Gastrocnemius medialis (tissue), 4 donors: ENCODE results near the gene TDO2. TPM values are rescaled to one million over a fixed set of nuclear protein-coding genes. Genes with fewer than 3 reads are reported as not detected.

Source experiments
- ATAC-seq, 2 donors: fragments of 150-250 bp; one replicate each; pipeline ENCODE4 v1.9.1; 2016
- DNase-seq, 2 donors: peaks; one replicate each; pipeline ENCODE4 v3.0.0-alpha.2; 2019
- H3K27ac ChIP-seq, 4 donors: fragments of 200-600 bp; sonication (generic); 1 replicate in 1 of 4; 2 replicates in 3 of 4; pipeline ENCODE4 v1.5.1; 2016 to 2018; ENCODE audit warnings: mild to moderate bottlenecking in 2 of 4, moderate library complexity in 1 of 4
- H3K27me3 ChIP-seq, 3 donors: fragments of 200-600 bp; sonication (generic) in 2 of 3; 1 replicate in 1 of 3; 2 replicates in 2 of 3; pipeline versions ENCODE4 v1.5.1 to v1.6.0; 2016 to 2019; ENCODE audit warnings: mild to moderate bottlenecking in 1 of 3, moderate library complexity in 1 of 3
- H3K36me3 ChIP-seq, 2 donors: fragments of 200-600 bp; sonication (generic) in 1 of 2; one replicate each; pipeline ENCODE4 v1.5.1; 2017 to 2018
- H3K4me1 ChIP-seq, 2 donors: fragments of 200-600 bp; sonication (generic) in 1 of 2; one replicate each; pipeline ENCODE4 v1.5.1; 2016 to 2017; ENCODE audit warnings: mild to moderate bottlenecking in 2 of 2
- H3K4me3 ChIP-seq, 4 donors: fragments of 200-600 bp; sonication (generic) in 3 of 4; 1 replicate in 1 of 4; 2 replicates in 3 of 4; pipeline ENCODE4 v1.5.1; 2016 to 2019; ENCODE audit warnings: mild to moderate bottlenecking in 2 of 4
- H3K9me3 ChIP-seq, 3 donors: fragments of 200-600 bp; sonication (generic) in 2 of 3; 1 replicate in 1 of 3; 2 replicates in 2 of 3; pipeline ENCODE4 v1.5.1; 2016 to 2019
- CTCF ChIP-seq, 5 experiments: fragments of 450-650 bp in 3 of 5; fragments of 200-600 bp in 2 of 5; sonication (generic) in 2 of 5; IDR thresholded peaks in 4 of 5; conservative IDR thresholded peaks in 1 of 5; 1 replicate in 4 of 5; 2 replicates in 1 of 5; pipeline ENCODE4 v1.5.1; 2016 to 2019; ENCODE audit warnings: antibody characterized with exemption in 5 of 5, mild to moderate bottlenecking in 3 of 5, moderate library complexity in 3 of 5
- POLR2A ChIP-seq, 2 donors: fragments of 450-650 bp; IDR thresholded peaks; one replicate each; pipeline ENCODE4 v1.6.1; 2017; ENCODE audit warnings: antibody characterized with exemption in 2 of 2, mild to moderate bottlenecking in 2 of 2, moderate library complexity in 2 of 2
- in situ Hi-C, 4 donors: fragments of 200-750 bp; cut with MboI; loops; one replicate each; pipeline versions ENCODE4 v1.15.0 to v1.8.0; 2017; ENCODE audit warnings: low sequenced_read_pairs in 4 of 4
- intact Hi-C: fragments of 100-400 bp; cut with DNase I; formaldehyde crosslinking; loops from one replicate; pipeline ENCODE4 v1.15.1; 2023; ENCODE audit warnings: low total_unique reads
- total RNA-seq, 4 donors: library from RNA; depleted of rRNA; stranded (reverse); fragments of >200 nt; gene quantifications; one replicate each; pipeline versions ENCODE4 v1.1.0 to v1.2.3, GENCODE V29; 2016

The TDO2 gene
- total RNA-seq: 1 to 10 TPM in 1 of 4 donors, under 1 TPM in 1, not detected in 2; 0.62 to 2.0 TPM

DNA sequence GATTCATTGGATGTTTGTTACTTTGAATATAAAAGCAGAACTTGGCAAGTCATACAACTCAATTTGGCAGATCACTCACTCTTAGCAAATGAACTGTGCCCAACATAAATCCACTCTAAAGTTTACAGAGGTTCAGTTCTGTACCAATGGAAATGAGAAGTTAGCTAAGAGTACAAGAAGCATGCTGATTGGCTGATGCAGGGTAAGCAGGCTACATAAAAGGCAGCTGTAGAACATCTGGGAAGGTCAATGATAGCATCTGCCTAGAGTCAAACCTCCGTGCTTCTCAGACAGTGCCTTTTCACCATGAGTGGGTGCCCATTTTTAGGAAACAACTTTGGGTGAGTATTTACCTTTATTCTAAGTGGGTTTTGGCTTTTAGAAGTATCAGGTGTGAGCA is at the start of gene TDO2:
TSS of gene TDO2 (plus strand) at position 244 of the 400 bp plus-strand sequence. CDS start at position 307, 63 bp downstream.
- H3K27ac ChIP-seq: no peak within 1 kb of the TSS
- no peaks in the 10 kb centered on the region for H3K9me3 ChIP-seq
- H3K27me3 ChIP-seq: no peaks in the 10 kb centered on the region
- TF ChIP-seq CTCF (IDR thresholded peaks at IDR 0.05 in 4 of 5, conservative IDR thresholded peaks at IDR 0.05 in 1 of 5) (no peak), POLR2A (IDR thresholded peaks at IDR 0.05) (no peak)
- H3K4me3 ChIP-seq: no peak within 1 kb of the TSS
- DNase-seq: no peak
- no peak for ATAC-seq
- H3K36me3 ChIP-seq: no peaks in the 10 kb centered on the region
- intact Hi-C loops (no loop called here), in situ Hi-C loops (no loop called here)
- H3K4me1 ChIP-seq: peaks cover 0 to 7% of the 10 kb centered on the region in 2 donors

GRCh38 chr4:155854582-155855226 is 48.8 kb upstream of the TDO2 start:
- Histone ChIP-seq H3K4me1 (no peaks in the 10 kb centered on the region), H3K27me3 (no peaks in the 10 kb centered on the region), H3K9me3 (no peaks in the 10 kb centered on the region), H3K36me3 (no peaks in the 10 kb centered on the region), H3K27ac (no peak overlapping the region), H3K4me3 (no peak overlapping the region)
- ATAC-seq: no peak
- no peak for TF ChIP-seq CTCF (IDR thresholded peaks at IDR 0.05 in 4 of 5, conservative IDR thresholded peaks at IDR 0.05 in 1 of 5)
- TF ChIP-seq POLR2A (IDR thresholded peaks at IDR 0.05): no peak
- intact Hi-C loops: no loop called here
- in situ Hi-C loops: no loop called here
- no peak for DNase-seq

DNA sequence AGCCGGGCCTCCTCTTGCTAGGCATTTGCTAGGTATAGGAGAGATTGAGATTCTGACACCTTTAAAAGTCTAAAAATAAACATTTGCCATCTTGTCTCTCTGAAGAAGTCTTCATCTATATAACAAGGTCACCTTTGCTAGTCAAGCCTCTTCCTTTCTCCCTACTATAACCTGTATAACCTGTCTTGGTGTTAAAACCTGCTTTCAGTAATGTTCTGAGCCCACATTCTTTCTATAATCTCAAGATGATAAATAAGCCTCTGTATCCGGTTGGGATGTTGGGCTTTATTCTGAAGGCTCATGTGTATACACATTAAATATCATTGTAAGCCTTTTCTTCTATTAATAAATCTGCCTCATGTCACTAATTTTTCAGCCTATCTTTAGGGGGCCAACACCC is 47.6 kb upstream of the TDO2 start:
- Histone ChIP-seq H3K9me3 (no peaks in the 10 kb centered on the region), H3K4me1 (no peaks in the 10 kb centered on the region), H3K36me3 (no peaks in the 10 kb centered on the region), H3K27ac (no peak overlapping the region), H3K4me3 (no peak overlapping the region), H3K27me3 (no peaks in the 10 kb centered on the region)
- TF ChIP-seq CTCF (IDR thresholded peaks at IDR 0.05 in 4 of 5, conservative IDR thresholded peaks at IDR 0.05 in 1 of 5) (no peak), POLR2A (IDR thresholded peaks at IDR 0.05) (no peak)
- DNase-seq: no peak
- no peak for ATAC-seq
- in situ Hi-C loops: no loop called here
- intact Hi-C loops: no loop called here

DNA sequence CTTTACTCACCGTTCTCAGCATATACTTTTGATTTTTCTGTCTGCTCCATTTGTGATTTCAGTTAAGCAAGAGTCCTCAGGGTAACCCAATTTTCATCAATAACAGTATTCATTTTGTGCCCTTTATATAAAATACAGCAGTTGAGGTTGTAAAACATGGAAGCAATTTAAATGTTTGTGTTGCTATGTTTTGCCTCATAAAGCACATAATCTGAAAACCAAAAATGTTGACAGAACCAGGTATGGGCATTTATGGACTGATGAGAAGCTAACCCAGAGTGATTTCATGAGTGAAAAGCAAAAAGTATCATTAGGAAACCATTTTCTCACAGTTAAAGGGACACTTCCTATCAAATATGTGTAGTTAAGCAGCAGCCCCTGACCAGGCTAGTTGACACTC is 37.3 kb upstream of the TDO2 start, which contains the start of gene ASIC5:
TSS of gene ASIC5 (minus strand) at position 101 of the 400 bp plus-strand sequence. CDS start at position 50, 51 bp downstream.
- DNase-seq (no peak), ATAC-seq (no peak)
- intact Hi-C loops (no loop called here), in situ Hi-C loops (no loop called here)
- no peaks in the 10 kb centered on the region for H3K9me3 ChIP-seq
- no peak within 1 kb of the TSS for H3K4me3 ChIP-seq
- H3K36me3 ChIP-seq: no peaks in the 10 kb centered on the region
- no peaks in the 10 kb centered on the region for H3K27me3 ChIP-seq
- no peak for TF ChIP-seq CTCF (IDR thresholded peaks at IDR 0.05 in 4 of 5, conservative IDR thresholded peaks at IDR 0.05 in 1 of 5)
- TF ChIP-seq POLR2A (IDR thresholded peaks at IDR 0.05): no peak
- H3K27ac ChIP-seq: no peak within 1 kb of the TSS
- H3K4me1 ChIP-seq: no peaks in the 10 kb centered on the region
